HG02623 (cell line): ENCODE measurements around the gene KIAA1210.

ENCODE experiments used
- ATAC-seq: cut with Tn5 transposase; IDR thresholded peaks from one replicate; pipeline ENCODE4 v1.9.1; 2021; ENCODE audit warnings: moderate library complexity; ENCODE audit not compliant: unreplicated experiment

The KIAA1210 gene

GRCh38 chrX:119093991-119094735, 33.4 kb downstream of the KIAA1210 start:
- ATAC-seq, result no peak

GRCh38 chrX:119090627-119091026, 37.0 kb downstream of the KIAA1210 start:
- ATAC-seq, result no peak

GRCh38 chrX:119089619-119090018, 38.0 kb downstream of the KIAA1210 start:
- ATAC-seq, result no peak

GRCh38 chrX:119087121-119087520, 40.5 kb downstream of the KIAA1210 start:
- ATAC-seq, result no peak

DNA sequence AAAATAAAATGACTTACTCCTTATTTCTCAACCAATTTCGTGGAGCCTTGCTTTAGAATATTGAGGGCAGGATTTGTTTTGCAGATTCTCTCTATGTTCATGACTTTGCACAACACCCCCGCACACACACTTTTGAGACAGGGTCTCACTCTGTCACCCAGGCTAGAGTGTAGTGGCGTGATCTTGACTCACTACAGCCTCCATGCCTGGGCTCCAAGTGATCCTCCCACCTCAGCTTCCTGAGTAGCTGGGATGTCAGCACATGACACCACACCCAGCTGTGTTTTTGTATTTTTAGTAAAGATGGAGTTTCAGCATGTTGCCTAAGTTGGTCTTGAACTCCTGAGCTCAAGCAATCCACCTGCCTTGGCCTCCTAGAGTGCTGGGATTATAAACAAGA, 42.8 kb downstream of the KIAA1210 start:
- ATAC-seq, result no peak

GRCh38 chrX:119082278-119082677, 45.3 kb downstream of the KIAA1210 start:
- no peak for ATAC-seq

DNA sequence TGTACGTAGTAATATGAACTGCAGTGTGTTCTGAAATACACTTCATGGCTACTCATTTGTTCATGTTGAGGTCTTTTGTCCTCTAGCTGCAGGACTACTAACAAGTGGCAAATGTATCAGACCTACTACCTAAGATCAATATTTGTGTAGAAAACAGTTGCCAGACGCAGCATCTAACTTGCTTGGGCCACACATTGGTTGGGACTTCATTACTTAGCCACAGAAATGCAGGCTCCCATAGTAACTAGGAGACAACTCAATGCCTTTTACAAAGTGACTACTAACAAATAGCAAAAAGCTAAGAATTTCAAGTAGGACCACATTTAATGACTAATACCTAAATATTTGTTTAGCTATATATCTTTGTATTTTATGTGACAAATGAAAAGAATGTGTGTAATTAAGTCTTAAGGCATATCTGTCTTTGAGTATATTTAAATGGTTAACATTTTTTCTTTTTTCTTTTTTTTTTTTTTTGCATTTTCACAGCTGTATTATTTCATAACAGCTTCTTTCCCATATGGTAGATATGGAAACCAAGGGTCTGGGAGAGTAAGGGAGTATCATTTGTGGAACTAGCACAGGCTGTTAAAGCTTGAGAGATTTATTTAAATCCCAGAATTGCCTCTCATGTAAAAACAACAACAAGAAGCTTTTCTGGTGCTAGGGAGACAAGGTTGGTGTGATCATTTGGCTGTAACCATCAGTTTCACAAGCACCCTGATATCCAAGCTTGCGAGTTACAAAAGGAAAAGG, 52.2 kb downstream of the KIAA1210 start:
- ATAC-seq, result no peak

GRCh38 chrX:119073911-119074310, 53.7 kb downstream of the KIAA1210 start:
- ATAC-seq, result no peak

DNA sequence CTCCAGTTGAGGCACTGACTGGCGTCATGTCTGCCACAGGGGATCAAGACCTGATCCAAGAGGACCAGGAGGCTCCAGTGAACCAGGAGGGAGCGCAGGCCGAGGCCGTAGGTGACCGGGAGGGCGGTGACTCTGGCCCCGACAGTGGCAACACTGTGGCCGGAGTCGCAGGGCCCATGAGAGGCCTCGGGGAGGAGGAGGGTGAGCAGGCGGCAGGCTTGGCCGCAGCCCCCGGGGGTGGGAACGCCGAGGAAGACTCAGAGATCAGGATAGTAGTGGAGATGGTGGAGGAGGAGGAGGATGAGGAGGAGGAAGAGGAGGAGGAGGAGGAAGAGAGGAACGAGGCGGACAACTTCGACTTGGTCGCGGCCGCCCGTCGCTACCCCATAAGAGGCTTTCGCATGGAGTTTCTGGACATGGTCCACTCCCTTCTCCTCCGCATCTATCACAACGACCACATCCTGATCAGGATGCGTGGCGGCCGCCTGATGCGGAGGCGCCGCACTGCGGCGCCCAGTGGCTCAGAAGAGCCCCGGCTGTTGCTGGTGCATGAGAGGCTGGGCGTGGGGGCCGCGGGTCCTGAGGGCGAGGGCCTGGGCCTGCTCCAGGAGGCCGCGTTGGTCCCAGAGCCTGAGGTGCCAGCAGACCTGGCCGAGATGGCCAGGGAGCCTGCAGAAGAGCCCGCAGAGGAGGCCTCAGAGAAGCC, 54.3 kb downstream of the KIAA1210 start:
- no peak for ATAC-seq

DNA sequence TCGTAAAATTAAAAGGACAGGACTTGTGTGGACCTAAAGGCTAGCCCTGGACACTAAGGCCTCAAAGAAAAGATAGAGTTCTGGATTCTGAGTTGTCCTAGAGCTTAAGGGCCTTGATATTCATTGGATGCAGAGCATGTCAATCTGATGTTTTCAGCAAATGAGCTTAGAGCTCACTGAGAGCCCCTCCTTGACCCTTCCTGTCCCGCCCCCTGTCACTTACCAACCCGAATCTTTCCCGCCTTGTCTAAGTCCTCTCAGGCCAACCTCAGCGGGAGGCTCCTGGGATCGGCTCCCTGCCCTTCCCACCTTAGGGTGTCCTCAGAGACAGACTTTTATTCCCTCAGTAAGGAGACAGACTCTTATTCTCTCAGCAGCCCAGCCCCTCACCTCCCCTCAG, 54.9 kb downstream of the KIAA1210 start, which contains the start of gene CT47C1:
Gene CT47C1 (plus strand): TSS at position 250 of the 400 bp plus-strand sequence. CDS start 233 bp downstream, outside the sequence.
- ATAC-seq, result no peak

DNA sequence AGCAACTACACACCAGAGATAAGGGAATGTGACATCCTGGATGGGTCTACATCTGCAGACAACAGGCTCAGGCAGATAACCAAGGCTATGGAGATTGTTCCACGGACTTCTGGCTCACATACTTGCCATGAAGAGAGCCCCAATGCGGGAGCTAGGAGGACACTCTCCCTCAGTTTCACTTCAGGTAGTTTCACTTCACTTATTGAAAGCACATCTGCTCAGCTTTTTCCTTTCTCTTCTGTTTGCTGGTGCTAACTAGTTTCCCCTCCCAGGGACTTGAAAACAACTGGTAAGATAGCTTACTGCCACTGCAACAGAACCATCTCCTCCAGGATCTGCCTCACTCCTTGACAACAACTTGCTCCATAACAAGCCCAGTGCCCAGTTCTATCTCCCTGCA, 56.2 kb downstream of the KIAA1210 start:
- ATAC-seq, result peak; percentile 58

DNA sequence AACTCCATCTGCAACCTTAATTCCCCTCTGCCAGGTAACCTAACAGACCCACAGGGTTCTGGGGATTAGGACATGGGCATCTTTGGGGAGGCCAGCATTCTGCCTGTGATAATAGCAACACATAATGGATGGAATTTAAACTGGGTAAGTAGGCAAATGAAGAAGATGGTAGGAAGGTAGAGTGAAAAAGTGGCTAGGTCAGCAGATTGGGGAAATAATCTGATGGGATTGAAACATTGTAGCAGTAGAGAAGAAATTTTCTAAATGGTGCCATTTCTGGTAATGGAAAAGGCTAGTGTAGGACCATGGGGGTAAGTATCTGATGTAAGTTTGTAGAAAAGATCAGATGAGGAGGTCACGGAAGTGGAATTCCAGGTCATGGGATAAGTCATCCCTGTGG, 57.9 kb downstream of the KIAA1210 start:
- no peak for ATAC-seq

DNA sequence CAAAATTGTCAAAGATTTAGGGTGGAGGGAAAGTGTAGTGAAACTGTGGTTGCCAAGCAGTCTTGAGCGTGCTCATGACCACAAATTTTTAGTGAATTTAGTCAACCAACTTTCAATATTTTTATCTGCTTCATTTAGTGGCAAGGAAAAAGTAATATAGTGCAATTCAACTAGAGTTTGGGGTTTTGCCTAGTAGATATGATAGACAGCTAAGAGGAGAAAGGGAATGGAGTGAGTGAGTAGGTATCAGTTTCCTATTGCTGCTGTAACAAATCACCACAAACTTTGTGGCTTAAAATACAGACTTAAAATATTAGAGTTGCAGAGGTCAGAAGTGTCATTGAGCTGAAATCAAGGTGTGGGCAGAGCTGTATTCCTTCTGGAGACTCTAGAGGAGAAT, 58.5 kb downstream of the KIAA1210 start:
- ATAC-seq, result no peak

DNA sequence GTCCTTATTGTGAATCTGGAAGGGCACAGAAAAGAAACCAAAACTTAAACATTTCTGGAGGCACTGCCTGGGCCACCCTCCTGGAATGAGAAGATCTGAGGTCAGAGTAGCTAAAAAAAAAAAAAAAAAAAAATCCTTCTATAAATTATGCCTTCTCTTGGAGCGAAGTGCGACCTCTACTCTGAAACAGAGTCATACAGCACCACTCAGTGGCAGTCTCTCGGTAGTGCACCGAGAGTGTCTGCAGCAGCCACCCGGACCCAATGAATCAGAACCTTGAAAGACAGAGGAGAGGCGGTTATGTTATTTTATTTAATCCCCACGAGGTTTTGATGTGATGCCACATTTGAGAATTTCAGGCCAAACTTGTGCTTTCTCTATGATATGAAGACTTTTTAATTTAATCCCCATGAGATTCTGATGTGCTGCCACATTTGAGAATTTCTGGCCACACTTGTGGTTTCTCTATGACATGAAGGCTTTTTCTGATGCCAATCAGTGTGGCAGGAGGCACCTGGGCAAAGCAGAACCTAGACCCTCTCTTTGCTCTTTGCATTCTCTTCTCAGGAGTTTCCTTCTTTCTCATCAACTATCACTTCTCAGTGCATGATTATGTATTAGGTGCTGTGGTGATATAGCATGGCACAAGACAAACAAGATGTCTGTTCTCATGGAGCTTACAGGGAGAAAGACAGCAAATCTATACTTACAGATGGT, 60.4 kb downstream of the KIAA1210 start:
- ATAC-seq, result peak; percentile 60

- ATAC-seq, result no peak
Observed at GRCh38 chrX:119063428-119063827, 64.2 kb downstream of the KIAA1210 start.

DNA sequence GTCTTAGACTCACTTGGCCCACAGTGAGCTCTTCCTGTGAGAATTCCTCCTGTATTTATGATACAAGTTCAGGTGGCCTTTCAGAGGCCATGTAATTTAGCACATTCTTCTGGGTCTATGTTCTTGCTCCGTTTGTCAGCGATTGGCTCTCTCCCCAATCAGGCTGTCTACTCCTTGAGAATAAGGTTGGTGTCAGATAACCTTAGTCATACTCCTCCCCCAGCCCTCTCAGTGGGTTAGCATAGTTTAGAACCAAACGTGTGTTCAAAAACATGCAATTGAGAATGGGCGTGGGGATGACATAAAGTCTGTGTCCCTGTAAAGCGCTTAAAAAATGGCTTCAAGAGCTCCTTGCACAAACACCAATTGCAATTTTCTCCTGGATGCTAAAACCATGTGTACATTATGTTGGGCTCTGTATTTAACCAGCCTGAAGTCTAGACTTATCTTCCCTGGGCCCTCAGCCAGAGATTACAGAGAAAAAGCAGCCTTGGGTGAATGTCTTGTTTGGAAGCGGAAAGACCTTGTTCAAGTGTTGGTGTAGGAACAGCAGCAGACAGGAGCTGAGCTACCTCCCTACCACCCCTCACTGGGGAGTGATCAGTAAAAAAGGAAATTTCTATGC, 64.8 kb downstream of the KIAA1210 start:
- ATAC-seq, result no peak

GRCh38 chrX:119055687-119056086, 71.9 kb downstream of the KIAA1210 start:
- no peak for ATAC-seq

- ATAC-seq, result no peak
Observed at GRCh38 chrX:119045884-119046283, 81.7 kb downstream of the KIAA1210 start.

DNA sequence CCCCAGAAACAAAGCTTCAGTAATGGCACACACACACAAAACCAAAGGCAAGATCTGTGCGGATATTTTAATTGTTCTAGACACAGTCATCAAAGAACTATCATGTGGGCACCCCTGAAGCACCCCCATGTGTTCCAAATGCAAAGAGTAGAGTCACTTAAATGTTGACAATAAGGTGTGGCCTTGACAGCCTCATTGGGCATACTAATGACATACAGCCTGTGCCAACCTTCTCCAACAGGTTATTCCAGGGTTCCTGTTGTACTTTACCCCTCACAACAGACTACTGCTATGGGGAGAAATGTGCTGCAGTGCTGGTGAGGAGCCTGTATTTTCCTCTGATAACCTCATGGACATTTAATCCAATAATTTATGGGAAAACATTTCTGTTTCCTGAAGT, 84.6 kb downstream of the KIAA1210 start:
- no peak for ATAC-seq

- no peak for ATAC-seq
Observed at GRCh38 chrX:119042040-119042439, 85.6 kb downstream of the KIAA1210 start.

GRCh38 chrX:119041175-119041574, 86.4 kb downstream of the KIAA1210 start:
- ATAC-seq, result no peak
